ENCODE results near the gene ZNF679.

DNA sequence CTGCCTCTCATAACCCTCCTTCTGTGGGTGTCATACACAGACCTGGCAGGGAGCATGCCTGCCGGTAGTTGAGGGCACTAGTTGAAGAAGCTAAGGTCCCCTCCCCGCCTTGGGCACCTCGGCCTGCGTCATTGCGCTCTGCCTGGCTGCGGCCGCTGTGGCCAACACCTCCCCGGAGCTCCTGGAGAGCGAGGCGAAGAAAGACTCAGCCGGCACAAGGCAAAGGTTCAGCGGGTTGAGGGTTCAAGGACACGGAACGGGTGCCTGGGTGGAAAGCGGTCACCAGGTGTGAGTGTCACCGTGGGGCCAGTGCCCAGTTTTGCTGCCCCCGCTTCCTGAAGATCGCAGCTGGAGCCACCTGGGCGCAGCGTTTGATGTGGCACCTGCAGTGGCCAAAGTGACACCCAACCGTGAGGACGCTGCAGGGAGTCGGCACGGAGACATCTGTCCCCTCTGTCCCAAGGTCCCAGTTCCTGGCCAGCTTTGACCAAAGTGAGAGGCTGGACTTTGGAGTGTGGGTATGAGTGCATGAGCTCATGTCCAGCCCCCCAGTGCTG, 36.0 kb upstream of the ZNF679 start:
- TF ChIP-seq, protein P1, sequence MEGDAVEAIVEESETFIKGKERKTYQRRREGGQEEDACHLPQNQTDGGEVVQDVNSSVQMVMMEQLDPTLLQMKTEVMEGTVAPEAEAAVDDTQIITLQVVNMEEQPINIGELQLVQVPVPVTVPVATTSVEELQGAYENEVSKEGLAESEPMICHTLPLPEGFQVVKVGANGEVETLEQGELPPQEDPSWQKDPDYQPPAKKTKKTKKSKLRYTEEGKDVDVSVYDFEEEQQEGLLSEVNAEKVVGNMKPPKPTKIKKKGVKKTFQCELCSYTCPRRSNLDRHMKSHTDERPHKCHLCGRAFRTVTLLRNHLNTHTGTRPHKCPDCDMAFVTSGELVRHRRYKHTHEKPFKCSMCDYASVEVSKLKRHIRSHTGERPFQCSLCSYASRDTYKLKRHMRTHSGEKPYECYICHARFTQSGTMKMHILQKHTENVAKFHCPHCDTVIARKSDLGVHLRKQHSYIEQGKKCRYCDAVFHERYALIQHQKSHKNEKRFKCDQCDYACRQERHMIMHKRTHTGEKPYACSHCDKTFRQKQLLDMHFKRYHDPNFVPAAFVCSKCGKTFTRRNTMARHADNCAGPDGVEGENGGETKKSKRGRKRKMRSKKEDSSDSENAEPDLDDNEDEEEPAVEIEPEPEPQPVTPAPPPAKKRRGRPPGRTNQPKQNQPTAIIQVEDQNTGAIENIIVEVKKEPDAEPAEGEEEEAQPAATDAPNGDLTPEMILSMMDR (IDR thresholded peaks at IDR 0.05; ENCODE audit: insufficient read depth, low read length), result no peak
- TF ChIP-seq SPI1 (IDR thresholded peaks at IDR 0.05; ENCODE audit: borderline replicate concordance, low read depth), result no peak
